ENCODE measurements around the gene BPIFA3.
A peak's percentile ranks its signal among the peaks of the same experiment; 100 is the strongest.
"Not testable (repeated sequence)": the region's sequence is repeated elsewhere in the genome, so short reads cannot be mapped to it uniquely, and the experiment has no call there.

BPIFA3 gene

GRCh38 chr20:33217052-33217451, at the start of gene BPIFA3:
TSS of gene BPIFA3 (plus strand) at chr20:33217352. CDS start at chr20:33217537, 185 bp downstream.
- DNase-seq (ENCODE audit: low spot score), result no peak

GRCh38 chr20:33167859-33168258, 49.3 kb upstream of the BPIFA3 start, which contains the start of gene BPIFA2:
TSS of gene BPIFA2 (plus strand) at chr20:33168159. CDS start at chr20:33169146, 987 bp downstream.
- no peak for DNase-seq (ENCODE audit: low spot score)

- no peak for DNase-seq (ENCODE audit: low spot score)
Observed at GRCh38 chr20:33169176-33169794, 47.9 kb upstream of the BPIFA3 start.

- no peak for DNase-seq (ENCODE audit: low spot score)
Observed at GRCh38 chr20:33172781-33173180, 44.4 kb upstream of the BPIFA3 start.

GRCh38 chr20:33175123-33175522, 42.0 kb upstream of the BPIFA3 start:
- no peak for DNase-seq (ENCODE audit: low spot score)

GRCh38 chr20:33176101-33176500, 41.1 kb upstream of the BPIFA3 start:
- DNase-seq (ENCODE audit: low spot score), result no peak

GRCh38 chr20:33177866-33178265, 39.3 kb upstream of the BPIFA3 start:
- DNase-seq (ENCODE audit: low spot score), result no peak

GRCh38 chr20:33178726-33179125, 38.4 kb upstream of the BPIFA3 start:
- no peak for DNase-seq (ENCODE audit: low spot score)

GRCh38 chr20:33180169-33180568, 37.0 kb upstream of the BPIFA3 start:
- DNase-seq (ENCODE audit: low spot score), result no peak

- DNase-seq (ENCODE audit: low spot score), result no peak
Observed at GRCh38 chr20:33181482-33182093, 35.6 kb upstream of the BPIFA3 start.

- DNase-seq (ENCODE audit: low spot score), result no peak
Observed at GRCh38 chr20:33183312-33183711, 33.8 kb upstream of the BPIFA3 start.

- DNase-seq (ENCODE audit: low spot score), result not testable (repeated sequence)
Observed at GRCh38 chr20:33185031-33185590, 32.0 kb upstream of the BPIFA3 start.

GRCh38 chr20:33187491-33187890, 29.7 kb upstream of the BPIFA3 start:
- no peak for DNase-seq (ENCODE audit: low spot score)

- DNase-seq (ENCODE audit: low spot score), result no peak
Observed at GRCh38 chr20:33188421-33188820, 28.7 kb upstream of the BPIFA3 start.

GRCh38 chr20:33191484-33191883, 25.7 kb upstream of the BPIFA3 start:
- no peak for DNase-seq (ENCODE audit: low spot score)

- DNase-seq (ENCODE audit: low spot score), result no peak
Observed at GRCh38 chr20:33191955-33192354, 25.2 kb upstream of the BPIFA3 start.

- DNase-seq (ENCODE audit: low spot score), result no peak
Observed at GRCh38 chr20:33192912-33193501, 24.1 kb upstream of the BPIFA3 start.

- no peak for DNase-seq (ENCODE audit: low spot score)
Observed at GRCh38 chr20:33199026-33199425, 18.1 kb upstream of the BPIFA3 start.

GRCh38 chr20:33202451-33202850, 14.7 kb upstream of the BPIFA3 start:
- no peak for DNase-seq (ENCODE audit: low spot score)

GRCh38 chr20:33203444-33203843, 13.7 kb upstream of the BPIFA3 start:
- DNase-seq (ENCODE audit: low spot score), result no peak

- DNase-seq (ENCODE audit: low spot score), result peak; percentile 78
Observed at GRCh38 chr20:33209789-33210188, 7.4 kb upstream of the BPIFA3 start.

- DNase-seq (ENCODE audit: low spot score), result no peak
Observed at GRCh38 chr20:33210371-33210770, 6.8 kb upstream of the BPIFA3 start.

- DNase-seq (ENCODE audit: low spot score), result peak; percentile 43
Observed at GRCh38 chr20:33211817-33212424, 5.2 kb upstream of the BPIFA3 start.
